H1 (cell line): ENCODE results near the gene IL9. TPM values are rescaled to one million over a fixed set of nuclear protein-coding genes. Genes with fewer than 3 reads are reported as not detected.

Experiments used
- NANOG ChIP-seq: IDR thresholded peaks from 2 replicates; pipeline ENCODE4 v1.6.1; 2011; ENCODE audit warnings: low read length, low read depth, mild to moderate bottlenecking, inconsistent platforms; ENCODE audit not compliant: insufficient read depth, poor library complexity, severe bottlenecking
- POU5F1 ChIP-seq: IDR thresholded peaks from 2 replicates; pipeline ENCODE4 v1.6.1; 2011; ENCODE audit warnings: low read depth, mild to moderate bottlenecking, low read length, moderate library complexity
- RNF2 ChIP-seq: fragments of 200-900, 300-1000 bp; sonication (generic); IDR thresholded peaks from 2 replicates; pipeline ENCODE4 v1.7.1; 2016; ENCODE audit warnings: borderline replicate concordance, low read depth, mild to moderate bottlenecking, antibody characterized with exemption, low read length; ENCODE audit not compliant: poor library complexity, severe bottlenecking; ENCODE audit errors: missing control alignments
- SP4 ChIP-seq: IDR thresholded peaks from 2 replicates; pipeline ENCODE4 v1.6.1; 2012; ENCODE audit warnings: low read length, inconsistent platforms
- polyA plus RNA-seq, 7 experiments: library from polyadenylated mRNA; depleted of rRNA in 3 of 7; stranded (reverse) in 5 of 7; unstranded in 2 of 7; fragments of >200 nt in 5 of 7; fragments of 200-250 nt in 2 of 7; gene quantifications; 1 replicate in 5 of 7; 2 replicates in 1 of 7; 4 replicates in 1 of 7; pipeline versions ENCODE4 v1.2.1 to v1.2.3, GENCODE V29; 2011 to 2013; ENCODE audit warnings: missing spikeins in 2 of 7, mixed read lengths in 2 of 7
- total RNA-seq: library from RNA; stranded (reverse); fragmentation: NEBNext Ultra II Directional; extraction: Animal tissue kit (Norgen Biotek cat#: 25700); gene quantifications from 2 replicates; pipeline ENCODE4 v1.2.1, GENCODE V29; 2021
- TF ChIP-seq, protein P1 (sequence below): fragments of 300-600 bp; sonication (generic); IDR thresholded peaks from 2 replicates; pipeline ENCODE4 v1.7.1; 2012; ENCODE audit warnings: low read length, moderate library complexity, mild to moderate bottlenecking, inconsistent platforms; ENCODE audit not compliant: insufficient replicate concordance
- TF ChIP-seq, protein P2 (sequence below), 3 experiments: IDR thresholded peaks; 1 replicate in 2 of 3; 2 replicates in 1 of 3; pipeline versions ENCODE4 v1.5.1 to v1.6.1; 2011; ENCODE audit warnings: low read length in 3 of 3, mild to moderate bottlenecking in 3 of 3, inconsistent platforms in 2 of 3, low read depth in 1 of 3, moderate library complexity in 1 of 3; ENCODE audit not compliant: insufficient read depth in 1 of 3; ENCODE audit errors: control extremely low read depth in 1 of 3

The IL9 gene
- total and polyA plus RNA-seq, 2 of the 8 experiments (the other 6 are each of a cell fraction or from before 2014, with no cell fraction given) = not detected

DNA sequence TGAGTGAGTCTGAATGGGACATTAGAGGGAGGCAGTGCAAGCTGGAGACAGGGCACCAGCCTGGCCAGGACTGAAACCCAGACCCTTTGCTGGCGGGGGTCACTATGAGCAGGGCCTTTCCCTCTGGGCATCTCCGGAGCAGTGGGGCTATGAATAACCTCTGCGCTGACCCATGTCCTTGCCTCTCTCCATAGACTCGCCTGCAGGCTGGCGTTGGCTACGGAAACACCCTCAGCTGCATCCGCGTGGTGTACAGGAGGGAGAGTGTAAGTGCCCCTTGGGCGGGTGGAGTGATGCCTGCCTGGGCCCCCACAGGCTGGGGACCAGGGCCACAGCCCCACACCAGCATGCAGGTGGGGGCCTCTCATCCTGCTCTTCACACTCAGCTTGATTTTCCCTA, 45.4 kb downstream of the IL9 start (continued):
- TF ChIP-seq, protein P1, sequence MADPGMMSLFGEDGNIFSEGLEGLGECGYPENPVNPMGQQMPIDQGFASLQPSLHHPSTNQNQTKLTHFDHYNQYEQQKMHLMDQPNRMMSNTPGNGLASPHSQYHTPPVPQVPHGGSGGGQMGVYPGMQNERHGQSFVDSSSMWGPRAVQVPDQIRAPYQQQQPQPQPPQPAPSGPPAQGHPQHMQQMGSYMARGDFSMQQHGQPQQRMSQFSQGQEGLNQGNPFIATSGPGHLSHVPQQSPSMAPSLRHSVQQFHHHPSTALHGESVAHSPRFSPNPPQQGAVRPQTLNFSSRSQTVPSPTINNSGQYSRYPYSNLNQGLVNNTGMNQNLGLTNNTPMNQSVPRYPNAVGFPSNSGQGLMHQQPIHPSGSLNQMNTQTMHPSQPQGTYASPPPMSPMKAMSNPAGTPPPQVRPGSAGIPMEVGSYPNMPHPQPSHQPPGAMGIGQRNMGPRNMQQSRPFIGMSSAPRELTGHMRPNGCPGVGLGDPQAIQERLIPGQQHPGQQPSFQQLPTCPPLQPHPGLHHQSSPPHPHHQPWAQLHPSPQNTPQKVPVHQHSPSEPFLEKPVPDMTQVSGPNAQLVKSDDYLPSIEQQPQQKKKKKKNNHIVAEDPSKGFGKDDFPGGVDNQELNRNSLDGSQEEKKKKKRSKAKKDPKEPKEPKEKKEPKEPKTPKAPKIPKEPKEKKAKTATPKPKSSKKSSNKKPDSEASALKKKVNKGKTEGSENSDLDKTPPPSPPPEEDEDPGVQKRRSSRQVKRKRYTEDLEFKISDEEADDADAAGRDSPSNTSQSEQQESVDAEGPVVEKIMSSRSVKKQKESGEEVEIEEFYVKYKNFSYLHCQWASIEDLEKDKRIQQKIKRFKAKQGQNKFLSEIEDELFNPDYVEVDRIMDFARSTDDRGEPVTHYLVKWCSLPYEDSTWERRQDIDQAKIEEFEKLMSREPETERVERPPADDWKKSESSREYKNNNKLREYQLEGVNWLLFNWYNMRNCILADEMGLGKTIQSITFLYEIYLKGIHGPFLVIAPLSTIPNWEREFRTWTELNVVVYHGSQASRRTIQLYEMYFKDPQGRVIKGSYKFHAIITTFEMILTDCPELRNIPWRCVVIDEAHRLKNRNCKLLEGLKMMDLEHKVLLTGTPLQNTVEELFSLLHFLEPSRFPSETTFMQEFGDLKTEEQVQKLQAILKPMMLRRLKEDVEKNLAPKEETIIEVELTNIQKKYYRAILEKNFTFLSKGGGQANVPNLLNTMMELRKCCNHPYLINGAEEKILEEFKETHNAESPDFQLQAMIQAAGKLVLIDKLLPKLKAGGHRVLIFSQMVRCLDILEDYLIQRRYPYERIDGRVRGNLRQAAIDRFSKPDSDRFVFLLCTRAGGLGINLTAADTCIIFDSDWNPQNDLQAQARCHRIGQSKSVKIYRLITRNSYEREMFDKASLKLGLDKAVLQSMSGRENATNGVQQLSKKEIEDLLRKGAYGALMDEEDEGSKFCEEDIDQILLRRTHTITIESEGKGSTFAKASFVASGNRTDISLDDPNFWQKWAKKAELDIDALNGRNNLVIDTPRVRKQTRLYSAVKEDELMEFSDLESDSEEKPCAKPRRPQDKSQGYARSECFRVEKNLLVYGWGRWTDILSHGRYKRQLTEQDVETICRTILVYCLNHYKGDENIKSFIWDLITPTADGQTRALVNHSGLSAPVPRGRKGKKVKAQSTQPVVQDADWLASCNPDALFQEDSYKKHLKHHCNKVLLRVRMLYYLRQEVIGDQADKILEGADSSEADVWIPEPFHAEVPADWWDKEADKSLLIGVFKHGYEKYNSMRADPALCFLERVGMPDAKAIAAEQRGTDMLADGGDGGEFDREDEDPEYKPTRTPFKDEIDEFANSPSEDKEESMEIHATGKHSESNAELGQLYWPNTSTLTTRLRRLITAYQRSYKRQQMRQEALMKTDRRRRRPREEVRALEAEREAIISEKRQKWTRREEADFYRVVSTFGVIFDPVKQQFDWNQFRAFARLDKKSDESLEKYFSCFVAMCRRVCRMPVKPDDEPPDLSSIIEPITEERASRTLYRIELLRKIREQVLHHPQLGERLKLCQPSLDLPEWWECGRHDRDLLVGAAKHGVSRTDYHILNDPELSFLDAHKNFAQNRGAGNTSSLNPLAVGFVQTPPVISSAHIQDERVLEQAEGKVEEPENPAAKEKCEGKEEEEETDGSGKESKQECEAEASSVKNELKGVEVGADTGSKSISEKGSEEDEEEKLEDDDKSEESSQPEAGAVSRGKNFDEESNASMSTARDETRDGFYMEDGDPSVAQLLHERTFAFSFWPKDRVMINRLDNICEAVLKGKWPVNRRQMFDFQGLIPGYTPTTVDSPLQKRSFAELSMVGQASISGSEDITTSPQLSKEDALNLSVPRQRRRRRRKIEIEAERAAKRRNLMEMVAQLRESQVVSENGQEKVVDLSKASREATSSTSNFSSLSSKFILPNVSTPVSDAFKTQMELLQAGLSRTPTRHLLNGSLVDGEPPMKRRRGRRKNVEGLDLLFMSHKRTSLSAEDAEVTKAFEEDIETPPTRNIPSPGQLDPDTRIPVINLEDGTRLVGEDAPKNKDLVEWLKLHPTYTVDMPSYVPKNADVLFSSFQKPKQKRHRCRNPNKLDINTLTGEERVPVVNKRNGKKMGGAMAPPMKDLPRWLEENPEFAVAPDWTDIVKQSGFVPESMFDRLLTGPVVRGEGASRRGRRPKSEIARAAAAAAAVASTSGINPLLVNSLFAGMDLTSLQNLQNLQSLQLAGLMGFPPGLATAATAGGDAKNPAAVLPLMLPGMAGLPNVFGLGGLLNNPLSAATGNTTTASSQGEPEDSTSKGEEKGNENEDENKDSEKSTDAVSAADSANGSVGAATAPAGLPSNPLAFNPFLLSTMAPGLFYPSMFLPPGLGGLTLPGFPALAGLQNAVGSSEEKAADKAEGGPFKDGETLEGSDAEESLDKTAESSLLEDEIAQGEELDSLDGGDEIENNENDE = no peak
- TF ChIP-seq POU5F1 (no peak), NANOG (no peak), RNF2 (no peak), SP4 (no peak)
- TF ChIP-seq, protein P2, sequence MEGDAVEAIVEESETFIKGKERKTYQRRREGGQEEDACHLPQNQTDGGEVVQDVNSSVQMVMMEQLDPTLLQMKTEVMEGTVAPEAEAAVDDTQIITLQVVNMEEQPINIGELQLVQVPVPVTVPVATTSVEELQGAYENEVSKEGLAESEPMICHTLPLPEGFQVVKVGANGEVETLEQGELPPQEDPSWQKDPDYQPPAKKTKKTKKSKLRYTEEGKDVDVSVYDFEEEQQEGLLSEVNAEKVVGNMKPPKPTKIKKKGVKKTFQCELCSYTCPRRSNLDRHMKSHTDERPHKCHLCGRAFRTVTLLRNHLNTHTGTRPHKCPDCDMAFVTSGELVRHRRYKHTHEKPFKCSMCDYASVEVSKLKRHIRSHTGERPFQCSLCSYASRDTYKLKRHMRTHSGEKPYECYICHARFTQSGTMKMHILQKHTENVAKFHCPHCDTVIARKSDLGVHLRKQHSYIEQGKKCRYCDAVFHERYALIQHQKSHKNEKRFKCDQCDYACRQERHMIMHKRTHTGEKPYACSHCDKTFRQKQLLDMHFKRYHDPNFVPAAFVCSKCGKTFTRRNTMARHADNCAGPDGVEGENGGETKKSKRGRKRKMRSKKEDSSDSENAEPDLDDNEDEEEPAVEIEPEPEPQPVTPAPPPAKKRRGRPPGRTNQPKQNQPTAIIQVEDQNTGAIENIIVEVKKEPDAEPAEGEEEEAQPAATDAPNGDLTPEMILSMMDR (IDR thresholded peaks at IDR 0.05; ENCODE audit: control extremely low read depth in 1 of 3, insufficient read depth in 1 of 3, low read depth in 1 of 3, low read length in 3 of 3) = no peak
